ENCODE measurements around the gene CYTH1. TPM values are rescaled to one million over a fixed set of nuclear protein-coding genes. Genes with fewer than 3 reads are reported as not detected.
A peak's percentile ranks its signal among the peaks of the same experiment; 100 is the strongest.

The CYTH1 gene
- total RNA-seq, 1 donor from 2014 or later, result 103 TPM

DNA sequence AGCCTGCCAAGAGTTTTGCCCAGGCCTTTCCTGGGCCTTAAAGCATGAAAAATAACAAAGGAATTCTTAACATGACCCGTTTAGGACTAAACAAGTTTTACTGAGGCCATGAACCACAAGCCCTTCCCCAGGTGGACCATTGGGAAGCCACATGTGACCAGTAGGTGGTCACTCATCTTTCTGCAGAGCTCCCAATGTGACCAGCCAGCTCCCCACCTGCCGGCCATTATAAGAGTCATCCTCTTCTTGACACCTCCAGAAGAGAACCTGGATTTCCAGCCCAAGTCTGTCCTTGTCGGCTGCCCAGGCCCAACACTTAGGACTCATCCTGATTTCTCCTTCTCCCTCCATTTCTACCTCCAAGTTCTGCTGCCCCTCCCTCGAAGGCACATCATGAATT, 113.2 kb downstream of the CYTH1 start:
- TF ChIP-seq CTCF (IDR thresholded peaks at IDR 0.05), result no peak
- no peak overlapping the region for H3K27ac ChIP-seq
- H3K4me3 ChIP-seq, result no peak overlapping the region
- no peaks in the 10 kb centered on the region for H3K9me3 ChIP-seq
- peaks cover 7% of the 10 kb centered on the region for H3K36me3 ChIP-seq
- ATAC-seq (no peak), DNase-seq (no peak)
- intact Hi-C loops (cut with DNase I), result no loop called here
- peaks cover 22% of the 10 kb centered on the region for H3K4me1 ChIP-seq
- no peaks in the 10 kb centered on the region for H3K27me3 ChIP-seq

DNA sequence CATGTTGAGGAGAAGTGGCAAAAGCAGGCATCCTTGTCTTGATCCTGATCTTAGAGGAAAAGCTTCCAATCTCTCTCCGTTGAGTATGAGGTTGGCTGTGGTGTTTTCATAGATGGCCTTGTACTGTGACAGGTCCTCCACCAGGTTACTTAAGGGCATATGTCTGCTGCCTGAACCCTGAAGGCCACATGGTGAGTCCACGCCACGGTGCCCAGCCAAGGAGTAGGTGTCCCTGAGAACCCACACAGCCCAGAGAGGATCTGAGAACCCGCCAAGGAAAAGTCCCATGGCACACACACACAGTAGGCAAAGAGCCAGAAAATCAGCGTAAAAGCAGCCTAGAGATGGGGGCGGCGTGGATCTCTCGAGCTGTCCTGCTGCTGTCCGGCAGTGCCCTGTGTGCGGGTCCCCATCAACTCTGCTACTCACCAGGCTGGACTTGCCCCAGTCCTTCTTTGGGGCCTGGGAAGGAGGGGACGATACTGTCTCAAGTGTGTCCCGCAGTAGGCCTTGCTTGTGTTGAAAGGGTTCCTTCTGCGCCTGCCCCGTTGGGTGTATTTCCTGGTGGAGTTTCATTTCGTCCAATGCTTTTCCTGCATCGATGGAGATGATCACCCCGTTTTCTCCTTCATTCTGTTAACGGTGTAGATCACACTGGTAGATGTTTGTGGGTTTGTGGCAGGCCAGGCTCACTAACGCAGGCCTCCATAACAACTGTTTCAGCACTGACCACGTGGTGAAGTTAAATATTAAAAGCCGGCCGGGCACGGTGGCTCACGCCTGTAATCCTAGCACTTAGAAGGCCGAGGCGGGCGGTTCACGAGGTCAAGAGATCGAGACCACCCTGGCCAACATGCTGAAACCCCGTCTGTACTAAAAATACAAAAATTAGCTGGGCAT, 114.1 kb downstream of the CYTH1 start:
- Histone ChIP-seq H3K36me3 (no peaks in the 10 kb centered on the region), H3K27ac (no peak overlapping the region), H3K27me3 (no peaks in the 10 kb centered on the region), H3K9me3 (no peaks in the 10 kb centered on the region), H3K4me3 (no peak overlapping the region), H3K4me1 (peaks cover 22% of the 10 kb centered on the region)
- ATAC-seq (no peak), DNase-seq (peak; percentile 23)
- intact Hi-C loops (cut with DNase I), result no loop called here
- TF ChIP-seq CTCF (IDR thresholded peaks at IDR 0.05), result no peak

GRCh38 chr17:78667091-78667490, 115.0 kb downstream of the CYTH1 start:
- peaks cover 22% of the 10 kb centered on the region for H3K4me1 ChIP-seq
- TF ChIP-seq CTCF (IDR thresholded peaks at IDR 0.05), result no peak
- DNase-seq (peak; percentile 51), ATAC-seq (no peak)
- no peaks in the 10 kb centered on the region for H3K9me3 ChIP-seq
- H3K27me3 ChIP-seq, result no peaks in the 10 kb centered on the region
- H3K4me3 ChIP-seq, result no peak overlapping the region
- H3K27ac ChIP-seq, result peak overlapping the region; percentile 72
- intact Hi-C loops (cut with DNase I), result no loop called here
- H3K36me3 ChIP-seq, result no peaks in the 10 kb centered on the region

DNA sequence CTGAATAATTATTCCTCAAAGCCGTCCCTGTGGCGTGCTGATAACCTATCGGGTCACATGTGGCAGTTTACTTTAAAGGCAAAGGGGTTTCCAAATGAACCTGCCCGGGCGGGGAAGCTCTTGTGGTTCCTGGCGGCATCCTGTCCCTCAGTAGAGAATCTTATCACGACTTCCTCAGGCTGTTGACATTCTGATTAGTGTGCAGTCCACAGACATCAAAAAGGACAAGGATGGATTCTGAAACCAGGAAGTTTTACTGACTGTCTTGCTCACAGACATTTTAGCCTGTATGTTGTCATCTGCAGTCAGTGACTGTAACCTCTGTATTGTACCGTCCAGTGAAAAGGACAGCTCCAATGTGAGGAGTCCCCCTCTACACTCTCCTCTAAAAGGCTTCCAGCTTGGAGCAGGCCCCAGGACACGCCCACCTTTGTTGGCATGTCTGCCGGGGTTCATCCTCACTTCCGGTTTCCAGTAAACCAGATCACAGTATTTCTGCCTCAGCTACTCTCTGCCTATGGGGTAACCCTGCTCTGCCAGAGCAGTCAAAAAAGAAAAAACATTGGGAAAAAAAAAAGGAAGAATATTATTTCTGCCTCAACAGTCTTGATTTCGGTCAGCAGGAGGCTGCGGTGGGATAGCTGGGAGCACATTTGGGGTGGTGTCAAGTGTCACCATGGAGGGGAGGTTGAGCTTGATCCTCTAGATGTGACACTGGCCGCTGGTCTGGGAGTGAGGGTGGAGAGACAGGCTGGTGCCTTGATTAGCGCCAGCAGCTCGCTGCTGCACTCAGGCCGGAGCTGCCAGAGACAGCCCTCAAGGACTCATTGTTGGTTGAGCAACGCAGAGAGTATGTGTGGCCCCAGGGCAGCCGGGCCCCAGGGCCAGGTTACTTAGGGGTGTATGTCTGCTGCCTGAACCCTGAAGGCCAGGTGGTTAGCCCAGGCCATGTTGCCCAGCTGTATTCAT, 115.8 kb downstream of the CYTH1 start:
- TF ChIP-seq CTCF (IDR thresholded peaks at IDR 0.05), result no peak
- Histone ChIP-seq H3K9me3 (no peaks in the 10 kb centered on the region), H3K27ac (peak overlapping the region; percentile 72), H3K27me3 (no peaks in the 10 kb centered on the region), H3K4me1 (peaks cover 22% of the 10 kb centered on the region), H3K36me3 (no peaks in the 10 kb centered on the region), H3K4me3 (no peak overlapping the region)
- peak; percentile 60 for ATAC-seq
- DNase-seq, result peak; percentile 68
- intact Hi-C loops (cut with DNase I), result no loop called here

DNA sequence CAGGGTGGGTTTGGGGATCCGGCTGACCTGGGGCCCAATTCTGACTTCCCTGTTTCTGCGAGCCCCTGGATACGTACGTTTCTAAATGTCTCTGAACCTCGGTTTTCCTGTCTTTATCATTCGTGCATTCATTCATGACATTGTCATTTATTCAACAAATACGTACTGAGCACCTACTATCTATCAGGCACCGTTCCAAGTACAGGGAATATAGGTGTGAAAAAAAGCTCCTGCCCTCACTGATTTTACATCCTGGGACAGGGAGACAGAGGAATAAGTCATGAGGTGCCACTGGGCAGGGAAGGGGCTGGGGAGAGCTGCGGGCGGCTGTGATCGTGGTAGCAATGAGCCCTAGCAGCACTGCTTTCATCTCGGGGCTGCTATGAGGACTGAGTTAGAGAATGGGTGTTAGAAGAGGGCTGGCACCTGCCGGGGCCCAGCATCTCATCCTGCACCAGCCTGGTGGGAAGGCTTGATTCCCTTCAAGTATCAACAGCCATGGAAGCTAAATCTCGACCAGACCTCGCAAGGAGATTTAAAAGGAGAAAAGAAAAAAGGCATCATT, 116.6 kb downstream of the CYTH1 start:
- no peaks in the 10 kb centered on the region for H3K27me3 ChIP-seq
- DNase-seq (peak; percentile 43), ATAC-seq (no peak)
- TF ChIP-seq CTCF (IDR thresholded peaks at IDR 0.05), result no peak
- peaks cover 22% of the 10 kb centered on the region for H3K4me1 ChIP-seq
- H3K9me3 ChIP-seq, result no peaks in the 10 kb centered on the region
- peak overlapping the region; percentile 53 for H3K27ac ChIP-seq
- H3K4me3 ChIP-seq, result no peak overlapping the region
- intact Hi-C loops (cut with DNase I), result no loop called here
- H3K36me3 ChIP-seq, result no peaks in the 10 kb centered on the region
